A549 (cell line): Measurements from ENCODE around the gene TP53BP1. TPM values are rescaled to one million over a fixed set of nuclear protein-coding genes. Genes with fewer than 3 reads are reported as not detected.

Experiments used
- CHD2 ChIP-seq: fragments of 150-350 bp; IDR thresholded peaks from 2 replicates; pipeline ENCODE4 v1.6.1; 2014; ENCODE audit warnings: low read length; ENCODE audit not compliant: partially characterized antibody
- CHD4 ChIP-seq: fragments of 200-600 bp; sonication (generic); IDR thresholded peaks from 2 replicates; pipeline ENCODE4 v1.6.1; 2016; ENCODE audit warnings: antibody characterized with exemption, mild to moderate bottlenecking, borderline replicate concordance
- CTCF ChIP-seq: fragments of >200 bp; sonication (Bioruptor Twin); formaldehyde crosslinking; IDR thresholded peaks from 3 replicates; pipeline ENCODE4 v1.5.1; 2016
- EHF ChIP-seq: fragments of 250-450 bp; sonication (Bioruptor Pico); IDR thresholded peaks from 2 replicates; pipeline ENCODE4 v1.5.0; 2020; ENCODE audit warnings: mild to moderate bottlenecking
- FOXS1 ChIP-seq: fragments of 250-450 bp; sonication (Bioruptor Pico); IDR thresholded peaks from 2 replicates; pipeline ENCODE4 v1.5.0; 2020; ENCODE audit warnings: mild to moderate bottlenecking, moderate library complexity
- HES2 ChIP-seq: fragments of >200 bp; sonication (Bioruptor Twin); formaldehyde crosslinking; IDR thresholded peaks from 2 replicates; pipeline ENCODE4 v1.6.1; 2016
- HEYL ChIP-seq: fragments of 250-450 bp; sonication (Bioruptor Pico); IDR thresholded peaks from 2 replicates; pipeline ENCODE4 v1.8.0; 2021; ENCODE audit warnings: mild to moderate bottlenecking, moderate library complexity
- HMGXB4 ChIP-seq: fragments of 250-450 bp; sonication (Bioruptor Pico); IDR thresholded peaks from 2 replicates; pipeline ENCODE4 v1.5.0; 2021; ENCODE audit warnings: mild to moderate bottlenecking, moderate library complexity, borderline replicate concordance
- JUN ChIP-seq, 2 experiments: fragments of >200 bp; sonication (Bioruptor Twin); formaldehyde crosslinking; IDR thresholded peaks; 2 replicates in 1 of 2; 3 replicates in 1 of 2; pipeline ENCODE4 v1.6.1; 2016 to 2017
- KDM1A ChIP-seq: fragments of 200-600 bp; sonication (generic); IDR thresholded peaks from 2 replicates; pipeline ENCODE4 v1.6.1; 2016; ENCODE audit warnings: low read depth, mild to moderate bottlenecking
- MYC ChIP-seq: IDR thresholded peaks from 2 replicates; pipeline ENCODE4 v1.6.1; 2012; ENCODE audit warnings: mild to moderate bottlenecking, inconsistent platforms, low read length, improper control_type of control experiment, borderline replicate concordance
- NPAS2 ChIP-seq: fragments of 250-450 bp; sonication (Bioruptor Pico); IDR thresholded peaks from 2 replicates; pipeline ENCODE4 v1.8.0; 2022; ENCODE audit warnings: mild to moderate bottlenecking, moderate library complexity, borderline replicate concordance
- PBX3 ChIP-seq: IDR thresholded peaks from 2 replicates; pipeline ENCODE4 v1.6.1; 2012
- PHF8 ChIP-seq: fragments of 200-600 bp; sonication (generic); IDR thresholded peaks from 2 replicates; pipeline ENCODE4 v1.6.1; 2016; ENCODE audit warnings: low read depth, mild to moderate bottlenecking, antibody characterized with exemption, moderate library complexity, borderline replicate concordance
- POLR2A ChIP-seq: IDR thresholded peaks from 2 replicates; pipeline ENCODE4 v1.6.1; 2012; ENCODE audit warnings: mild to moderate bottlenecking, low read length
- RARB ChIP-seq: fragments of 250-450 bp; sonication (Bioruptor Pico); IDR thresholded peaks from 2 replicates; pipeline ENCODE4 v1.8.0; 2021; ENCODE audit warnings: mild to moderate bottlenecking, moderate library complexity
- RCOR1 ChIP-seq: fragments of 150-350 bp; IDR thresholded peaks from 2 replicates; pipeline ENCODE4 v1.6.1; 2014; ENCODE audit warnings: antibody characterized with exemption, low read length, low read depth
- RFX5 ChIP-seq: fragments of 450-650 bp; IDR thresholded peaks from 2 replicates; pipeline ENCODE4 v1.7.1; 2014; ENCODE audit warnings: antibody characterized with exemption, mild to moderate bottlenecking, moderate library complexity
- SREBF2 ChIP-seq: fragments of 450-650 bp; IDR thresholded peaks from 2 replicates; pipeline ENCODE4 v1.6.1; 2014; ENCODE audit warnings: mild to moderate bottlenecking, moderate library complexity
- USF2 ChIP-seq: fragments of 450-650 bp; IDR thresholded peaks from 2 replicates; pipeline ENCODE4 v1.6.1; 2014; ENCODE audit warnings: antibody characterized with exemption
- ZSCAN20 ChIP-seq: fragments of 250-450 bp; sonication (Bioruptor Pico); IDR thresholded peaks from 2 replicates; pipeline ENCODE4 v1.8.0; 2022; ENCODE audit warnings: mild to moderate bottlenecking, moderate library complexity
- polyA plus RNA-seq, 4 experiments: library from polyadenylated mRNA; depleted of rRNA in 3 of 4; stranded (reverse); fragments of >200 nt; fragmentation: RNase III in 1 of 4; extraction: RNeasy Plus Mini Kit Qiagen cat#74134 plus additional on column Dnase treatment in 1 of 4; gene quantifications; 2 replicates in 3 of 4; 3 replicates in 1 of 4; pipeline ENCODE4 v1.2.3, GENCODE V29; 2011 to 2017
- TF ChIP-seq, protein P1 (sequence below): fragments of 250-450 bp; sonication (Bioruptor Pico); IDR thresholded peaks from 2 replicates; pipeline ENCODE4 v1.5.0; 2020; ENCODE audit warnings: low read depth, mild to moderate bottlenecking, moderate library complexity

TP53BP1 gene
- polyA plus RNA-seq, 2 of the 4 experiments (the other 2 are of a cell fraction): 25.0 to 49.8 TPM

- no peak for TF ChIP-seq MYC
- TF ChIP-seq HES2: no peak
- no peak for TF ChIP-seq FOXS1 (CRISPR knock-in tag)
- TF ChIP-seq JUN (IDR thresholded peaks at IDR 0.05): 0 out of 5 replicates have a peak, but pooled peaks of 1 of the 2 experiments have one; percentile 16
- TF ChIP-seq RFX5: no peak
- TF ChIP-seq RARB (CRISPR knock-in tag): no peak
- no peak for TF ChIP-seq RCOR1
- peak; percentile 16; the same call in 2 of the 3 replicates for TF ChIP-seq CTCF
- TF ChIP-seq EHF: no peak
- no peak for TF ChIP-seq PBX3
- TF ChIP-seq HEYL (CRISPR knock-in tag): no peak
- TF ChIP-seq POLR2A: peak; percentile 58
- TF ChIP-seq, protein P1, sequence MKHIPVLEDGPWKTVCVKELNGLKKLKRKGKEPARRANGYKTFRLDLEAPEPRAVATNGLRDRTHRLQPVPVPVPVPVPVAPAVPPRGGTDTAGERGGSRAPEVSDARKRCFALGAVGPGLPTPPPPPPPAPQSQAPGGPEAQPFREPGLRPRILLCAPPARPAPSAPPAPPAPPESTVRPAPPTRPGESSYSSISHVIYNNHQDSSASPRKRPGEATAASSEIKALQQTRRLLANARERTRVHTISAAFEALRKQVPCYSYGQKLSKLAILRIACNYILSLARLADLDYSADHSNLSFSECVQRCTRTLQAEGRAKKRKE (CRISPR knock-in tag): no peak
- no peak for TF ChIP-seq CHD2
- no peak for TF ChIP-seq USF2
- TF ChIP-seq PHF8: peak; percentile 28; the same call in 1 of the 2 replicates
- TF ChIP-seq NPAS2 (CRISPR knock-in tag): no peak
- TF ChIP-seq ZSCAN20: no peak
- TF ChIP-seq SREBF2: no peak
- TF ChIP-seq CHD4: no peak
- no peak for TF ChIP-seq KDM1A
- TF ChIP-seq HMGXB4 (CRISPR knock-in tag): no peak
Observed at GRCh38 chr15:43370975-43371974, 121.7 kb downstream of the TP53BP1 start, which contains the start of the genes TUBGCP4 and ZSCAN29 (continued).
